ENCODE data around the gene DNM3.

- no peak for TF ChIP-seq MAX (IDR thresholded peaks at IDR 0.05)
- no peak for TF ChIP-seq YY1 (IDR thresholded peaks at IDR 0.05; ENCODE audit: low read depth)
- TF ChIP-seq EP300 (IDR thresholded peaks at IDR 0.05; ENCODE audit: borderline replicate concordance): no peak
- no peak for TF ChIP-seq USF1 (IDR thresholded peaks at IDR 0.05)
- no peak for TF ChIP-seq CEBPB (IDR thresholded peaks at IDR 0.05)
- TF ChIP-seq TEAD4 (IDR thresholded peaks at IDR 0.05): no peak
- no peak for TF ChIP-seq REST (IDR thresholded peaks at IDR 0.05; ENCODE audit: low read depth)
- TF ChIP-seq EGR1 (IDR thresholded peaks at IDR 0.05): no peak
- no peak for TF ChIP-seq NFIC (IDR thresholded peaks at IDR 0.05)
- no peak for TF ChIP-seq TAF1 (IDR thresholded peaks at IDR 0.05; ENCODE audit: low read depth)
- no peak for TF ChIP-seq TCF12 (IDR thresholded peaks at IDR 0.05; ENCODE audit: low read depth)
Observed at GRCh38 chr1:171896936-171897703, 55.8 kb downstream of the DNM3 start.
